H1 (cell line): ENCODE data around the gene FBXO28. TPM values are rescaled to one million over a fixed set of nuclear protein-coding genes. Genes with fewer than 3 reads are reported as not detected.

ENCODE experiments used
- CBX8 ChIP-seq: fragments of 300-800, 300-1000 bp; sonication (generic); IDR thresholded peaks from 2 replicates; pipeline ENCODE4 v1.7.1; 2016; ENCODE audit warnings: low read depth, low read length, borderline replicate concordance
- KDM1A ChIP-seq: fragments of 200-600, 300-600 bp; sonication (generic); IDR thresholded peaks from 2 replicates; pipeline ENCODE4 v1.7.1; 2016; ENCODE audit warnings: mild to moderate bottlenecking, low read length, borderline replicate concordance
- PHF8 ChIP-seq: fragments of 200-600 bp; sonication (generic); conservative IDR thresholded peaks from 2 replicates; pipeline ENCODE4 v1.7.1; 2012; ENCODE audit warnings: low read depth, mild to moderate bottlenecking, inconsistent platforms, low read length, moderate library complexity
- RXRA ChIP-seq: IDR thresholded peaks from 2 replicates; pipeline ENCODE4 v1.6.1; 2011; ENCODE audit warnings: low read depth, mild to moderate bottlenecking, low read length, moderate library complexity; ENCODE audit not compliant: insufficient read depth
- polyA plus RNA-seq, 7 experiments: library from polyadenylated mRNA; depleted of rRNA in 3 of 7; stranded (reverse) in 5 of 7; unstranded in 2 of 7; fragments of >200 nt in 5 of 7; fragments of 200-250 nt in 2 of 7; gene quantifications; 1 replicate in 5 of 7; 2 replicates in 1 of 7; 4 replicates in 1 of 7; pipeline versions ENCODE4 v1.2.1 to v1.2.3, GENCODE V29; 2011 to 2013; ENCODE audit warnings: missing spikeins in 2 of 7, mixed read lengths in 2 of 7
- small RNA-seq: library from polyadenylated mRNA; stranded (forward); fragments of <200 nt; extraction: miRNeasy Mini kit (QIAGEN cat#:217004); gene quantifications from one replicate; pipeline ENCODE3, GENCODE V24; 2013; ENCODE audit not compliant: insufficient read depth
- total RNA-seq: library from RNA; stranded (reverse); fragmentation: NEBNext Ultra II Directional; extraction: Animal tissue kit (Norgen Biotek cat#: 25700); gene quantifications from 2 replicates; pipeline ENCODE4 v1.2.1, GENCODE V29; 2021
- TF ChIP-seq, protein P1 (sequence below): IDR thresholded peaks from 2 replicates; pipeline ENCODE4 v1.6.1; 2011; ENCODE audit warnings: low read length, improper control_type of control experiment

The FBXO28 gene
- total and polyA plus RNA-seq, 2 of the 8 experiments (the other 6 are each of a cell fraction or from before 2014, with no cell fraction given) = 10.3 to 42.5 TPM

DNA sequence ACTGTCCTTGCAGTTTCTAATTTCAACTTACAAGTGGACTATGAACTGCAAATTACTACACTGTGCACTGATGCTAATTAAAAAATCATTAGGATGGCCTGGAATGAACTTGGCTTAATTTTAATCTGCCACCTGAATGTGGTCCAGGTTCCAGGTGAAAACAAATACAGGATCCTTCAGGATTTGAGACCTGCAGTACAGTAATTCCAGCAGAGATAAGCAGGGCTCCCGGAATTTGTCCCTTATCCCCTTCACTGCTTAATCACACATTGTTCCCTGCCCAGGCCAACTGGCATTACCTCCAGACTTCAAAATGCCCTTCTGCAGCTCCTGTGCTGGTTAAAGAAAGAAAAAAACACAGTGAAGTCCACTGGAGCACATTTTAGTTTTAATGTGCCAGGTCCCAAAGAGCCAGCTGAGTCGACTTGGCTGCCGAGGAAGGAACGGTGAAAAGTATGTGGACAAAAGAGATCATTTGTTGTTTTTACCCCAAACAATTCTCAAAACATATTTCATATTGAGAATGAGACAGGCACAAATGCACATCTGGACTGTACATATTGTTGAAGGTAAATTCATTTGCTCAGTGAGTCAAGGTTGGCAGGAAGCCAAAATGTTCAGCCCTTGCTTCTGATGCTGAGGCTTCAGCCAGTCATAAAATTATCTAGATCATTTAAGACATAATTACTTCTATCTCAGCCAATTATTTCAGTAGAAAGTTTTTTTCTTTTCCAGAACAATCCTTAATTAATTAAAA, 97.5 kb downstream of the FBXO28 start (continued):
- TF ChIP-seq RXRA (no peak), KDM1A (no peak), PHF8 (no peak), CBX8 (no peak)
- TF ChIP-seq, protein P1, sequence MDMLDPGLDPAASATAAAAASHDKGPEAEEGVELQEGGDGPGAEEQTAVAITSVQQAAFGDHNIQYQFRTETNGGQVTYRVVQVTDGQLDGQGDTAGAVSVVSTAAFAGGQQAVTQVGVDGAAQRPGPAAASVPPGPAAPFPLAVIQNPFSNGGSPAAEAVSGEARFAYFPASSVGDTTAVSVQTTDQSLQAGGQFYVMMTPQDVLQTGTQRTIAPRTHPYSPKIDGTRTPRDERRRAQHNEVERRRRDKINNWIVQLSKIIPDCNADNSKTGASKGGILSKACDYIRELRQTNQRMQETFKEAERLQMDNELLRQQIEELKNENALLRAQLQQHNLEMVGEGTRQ = no peak

Small RNA genes lying within 50 kb of the gene (small RNA-seq; reads per million reads assigned to genes)
- gene AC092809.3 (not detected), gene RF00139 (not detected), gene RN7SKP49 (not detected)

Other genes starting within 250 kb of the FBXO28 start
- gene DEGS1, start 69.1 kb downstream of the FBXO28 start, total RNA-seq = 46.1 TPM in 2 replicates
- 60.1 and 114 TPM in 2 replicates for gene DEGS1, start 69.1 kb downstream of the FBXO28 start, polyA plus RNA-seq (2011; rRNA removed)
- gene NVL, start 216.1 kb downstream of the FBXO28 start, total RNA-seq = 42.4 and 45.8 TPM in 2 replicates
- 15.1 and 22.7 TPM in 2 replicates for gene NVL, start 216.1 kb downstream of the FBXO28 start, polyA plus RNA-seq (2011; rRNA removed)
- gene CNIH4, start 242.8 kb downstream of the FBXO28 start, total RNA-seq = 76.2 and 84.7 TPM in 2 replicates
- gene CNIH4, start 242.8 kb downstream of the FBXO28 start, polyA plus RNA-seq (2011; rRNA removed) = 78.4 and 151 TPM in 2 replicates